K562 treated with DMSO at 1 percent for 12 hours (cell line): ENCODE data around the gene UBR3. TPM values are rescaled to one million over a fixed set of nuclear protein-coding genes. Genes with fewer than 3 reads are reported as not detected.

Experiments used
- total RNA-seq: library from RNA; unstranded; fragments of 300-600 nt; gene quantifications from 2 replicates; pipeline ENCODE4 v1.2.3, GENCODE V29; 2022; ENCODE audit not compliant: insufficient read depth

The UBR3 gene, protein sequence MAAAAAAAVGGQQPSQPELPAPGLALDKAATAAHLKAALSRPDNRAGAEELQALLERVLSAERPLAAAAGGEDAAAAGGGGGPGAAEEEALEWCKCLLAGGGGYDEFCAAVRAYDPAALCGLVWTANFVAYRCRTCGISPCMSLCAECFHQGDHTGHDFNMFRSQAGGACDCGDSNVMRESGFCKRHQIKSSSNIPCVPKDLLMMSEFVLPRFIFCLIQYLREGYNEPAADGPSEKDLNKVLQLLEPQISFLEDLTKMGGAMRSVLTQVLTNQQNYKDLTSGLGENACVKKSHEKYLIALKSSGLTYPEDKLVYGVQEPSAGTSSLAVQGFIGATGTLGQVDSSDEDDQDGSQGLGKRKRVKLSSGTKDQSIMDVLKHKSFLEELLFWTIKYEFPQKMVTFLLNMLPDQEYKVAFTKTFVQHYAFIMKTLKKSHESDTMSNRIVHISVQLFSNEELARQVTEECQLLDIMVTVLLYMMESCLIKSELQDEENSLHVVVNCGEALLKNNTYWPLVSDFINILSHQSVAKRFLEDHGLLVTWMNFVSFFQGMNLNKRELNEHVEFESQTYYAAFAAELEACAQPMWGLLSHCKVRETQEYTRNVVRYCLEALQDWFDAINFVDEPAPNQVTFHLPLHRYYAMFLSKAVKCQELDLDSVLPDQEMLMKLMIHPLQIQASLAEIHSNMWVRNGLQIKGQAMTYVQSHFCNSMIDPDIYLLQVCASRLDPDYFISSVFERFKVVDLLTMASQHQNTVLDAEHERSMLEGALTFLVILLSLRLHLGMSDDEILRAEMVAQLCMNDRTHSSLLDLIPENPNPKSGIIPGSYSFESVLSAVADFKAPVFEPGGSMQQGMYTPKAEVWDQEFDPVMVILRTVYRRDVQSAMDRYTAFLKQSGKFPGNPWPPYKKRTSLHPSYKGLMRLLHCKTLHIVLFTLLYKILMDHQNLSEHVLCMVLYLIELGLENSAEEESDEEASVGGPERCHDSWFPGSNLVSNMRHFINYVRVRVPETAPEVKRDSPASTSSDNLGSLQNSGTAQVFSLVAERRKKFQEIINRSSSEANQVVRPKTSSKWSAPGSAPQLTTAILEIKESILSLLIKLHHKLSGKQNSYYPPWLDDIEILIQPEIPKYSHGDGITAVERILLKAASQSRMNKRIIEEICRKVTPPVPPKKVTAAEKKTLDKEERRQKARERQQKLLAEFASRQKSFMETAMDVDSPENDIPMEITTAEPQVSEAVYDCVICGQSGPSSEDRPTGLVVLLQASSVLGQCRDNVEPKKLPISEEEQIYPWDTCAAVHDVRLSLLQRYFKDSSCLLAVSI (N-terminal part only)
- total RNA-seq = 10.9 and 31.6 TPM in 2 replicates

DNA sequence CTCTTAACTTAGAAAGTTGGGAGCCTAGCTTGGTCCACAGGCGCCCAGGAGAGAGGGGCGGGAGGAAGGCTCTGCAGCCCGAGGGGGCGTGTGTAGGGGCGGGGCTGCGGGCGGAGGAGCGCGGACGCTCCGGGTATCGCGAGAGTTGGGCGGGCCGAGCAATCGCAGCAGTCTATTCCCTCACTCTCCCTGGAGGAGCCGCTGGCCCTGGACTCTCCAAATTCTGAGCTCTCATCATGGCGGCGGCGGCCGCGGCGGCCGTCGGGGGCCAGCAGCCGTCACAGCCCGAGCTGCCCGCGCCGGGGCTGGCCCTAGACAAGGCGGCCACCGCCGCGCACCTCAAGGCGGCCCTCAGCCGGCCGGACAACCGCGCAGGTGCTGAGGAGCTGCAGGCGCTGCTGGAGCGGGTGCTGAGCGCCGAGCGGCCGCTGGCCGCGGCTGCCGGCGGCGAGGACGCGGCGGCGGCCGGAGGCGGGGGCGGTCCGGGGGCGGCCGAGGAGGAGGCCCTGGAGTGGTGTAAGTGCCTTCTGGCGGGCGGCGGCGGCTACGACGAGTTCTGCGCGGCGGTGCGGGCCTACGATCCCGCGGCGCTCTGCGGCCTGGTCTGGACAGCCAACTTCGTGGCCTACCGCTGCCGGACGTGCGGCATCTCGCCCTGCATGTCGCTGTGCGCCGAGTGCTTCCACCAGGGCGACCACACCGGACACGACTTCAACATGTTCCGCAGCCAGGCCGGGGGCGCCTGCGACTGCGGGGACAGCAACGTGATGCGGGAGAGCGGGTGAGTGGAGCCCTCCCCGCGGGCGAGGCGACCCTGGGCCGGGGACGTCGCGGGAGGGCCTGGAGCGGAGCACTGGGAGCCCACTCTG lies at the start of gene UBR3:
Gene UBR3, plus strand, starts transcription at position 183 of the 869 bp plus-strand sequence. Its CDS starts 54 bp downstream, at position 237.

DNA sequence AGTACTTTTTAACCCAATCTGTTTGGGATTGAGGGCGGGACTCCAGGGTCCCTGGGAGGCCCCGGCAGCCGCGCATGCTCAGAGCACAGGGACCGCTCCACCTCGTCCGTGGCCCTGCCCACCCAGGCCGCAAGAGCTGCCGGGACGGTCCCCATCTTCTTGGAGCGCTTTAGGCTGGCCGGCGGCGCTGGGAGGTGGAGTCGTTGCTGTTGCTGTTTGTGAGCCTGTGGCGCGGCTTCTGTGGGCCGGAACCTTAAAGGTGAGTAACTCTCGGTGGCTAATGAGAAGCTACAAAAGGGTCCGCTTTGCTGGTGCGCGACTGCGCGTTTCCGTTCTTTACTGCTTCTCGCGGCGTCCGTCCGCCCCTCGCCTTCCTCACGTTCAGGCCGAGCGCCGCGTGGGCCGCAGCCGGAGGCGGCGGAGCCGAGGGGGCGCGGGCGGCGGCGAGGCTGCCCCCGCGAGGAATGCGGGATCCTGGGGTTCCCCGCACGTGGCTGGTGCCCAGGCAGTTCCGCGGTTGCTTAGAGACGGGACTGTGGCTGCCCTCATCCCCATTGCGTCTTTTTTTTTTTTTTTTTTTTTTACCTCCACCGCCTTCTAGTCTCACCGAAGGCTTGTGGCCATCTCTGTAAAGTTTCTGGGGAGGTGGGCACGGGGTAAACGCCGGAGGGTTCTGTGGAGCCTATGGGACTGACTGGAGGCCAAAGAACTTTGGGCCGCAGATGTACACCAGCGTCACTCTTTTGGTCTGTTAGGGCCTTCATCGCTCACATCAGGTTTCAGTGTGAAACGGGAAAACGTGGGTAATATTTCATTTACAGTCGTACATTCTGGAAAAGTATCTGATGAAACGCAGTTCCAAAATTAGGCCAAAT lies 28.3 kb upstream of the UBR3 start, which contains the start of gene SSB:
Gene SSB, plus strand, starts transcription at position 154 of the 875 bp plus-strand sequence. CDS start 2,090 bp downstream, outside the sequence.

DNA sequence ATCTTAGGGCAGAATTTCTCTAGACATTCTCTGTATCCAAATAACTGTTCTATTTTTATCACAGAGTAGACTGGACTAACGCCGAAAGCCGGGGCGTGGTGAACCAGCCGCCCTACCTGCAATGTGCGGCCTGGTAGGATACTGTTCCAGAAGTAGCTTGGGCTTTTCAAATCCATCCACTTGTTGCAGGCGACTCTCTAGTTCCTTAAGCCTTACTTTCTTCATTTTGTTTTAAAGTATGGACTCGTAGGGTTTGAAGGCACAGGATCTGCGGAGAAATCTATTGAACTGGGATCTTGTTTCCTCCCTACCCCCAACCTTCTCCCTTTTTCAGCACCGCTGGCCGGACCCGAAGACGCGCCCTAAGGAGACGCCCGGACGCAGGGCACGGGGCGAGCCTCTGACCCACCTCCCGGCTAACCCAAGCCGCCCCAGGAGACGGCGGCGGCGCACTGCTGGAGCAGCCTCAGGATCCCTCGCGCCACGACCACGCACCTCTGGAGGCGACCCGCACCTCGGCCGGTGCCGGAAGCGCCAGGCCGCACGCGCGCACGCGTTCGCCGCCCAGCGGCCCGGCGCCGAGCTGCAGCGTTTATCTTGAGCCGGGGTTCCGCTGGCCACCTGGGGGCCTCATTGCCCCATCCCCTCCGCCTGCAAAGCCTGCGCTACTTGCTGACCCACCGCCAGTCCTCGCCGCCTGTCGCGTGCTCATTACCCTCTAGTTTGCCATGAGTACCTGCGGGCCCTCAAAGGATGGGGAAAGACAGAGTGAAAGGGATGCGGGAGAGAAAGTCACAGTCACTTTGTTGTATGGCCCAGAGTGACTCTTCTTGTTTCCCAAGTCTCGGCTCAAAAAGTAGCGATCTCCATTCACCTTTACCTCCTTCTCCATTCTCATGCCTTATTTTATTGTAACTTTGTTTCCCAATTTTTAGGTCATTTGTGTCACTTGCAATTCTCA lies 2.6 kb upstream of the UBR3 start, which contains the start of gene METTL5:
Gene METTL5, minus strand, starts transcription at position 533 of the 961 bp plus-strand sequence. Its CDS starts 308 bp downstream, at position 225.

Other genes with a start within 250 kb of the UBR3 start
- gene PPIG, start 243.1 kb upstream of the UBR3 start, total RNA-seq = 47.3 and 53.7 TPM in 2 replicates
- gene CFAP210, start 133.0 kb upstream of the UBR3 start, total RNA-seq = 2.4 and 3.0 TPM in 2 replicates
- 5.2 and 14.9 TPM in 2 replicates for gene PHOSPHO2, start 133.0 kb upstream of the UBR3 start, total RNA-seq
- gene KLHL23, start 93.6 kb upstream of the UBR3 start, total RNA-seq = 7.6 and 18.4 TPM in 2 replicates
- gene SSB, start 28.6 kb upstream of the UBR3 start, total RNA-seq = 116 and 240 TPM in 2 replicates
- 97.5 and 126 TPM in 2 replicates for gene METTL5, start 2.5 kb upstream of the UBR3 start, total RNA-seq